A673 (cell line): ENCODE results near the gene KAZN. TPM values are rescaled to one million over a fixed set of nuclear protein-coding genes. Genes with fewer than 3 reads are reported as not detected.
A peak's percentile ranks its signal among the peaks of the same experiment; 100 is the strongest.

ENCODE experiments used
- BruUV-seq: library from RNA; stranded (reverse); fragments of 400-500 nt; replicated peaks from 2 replicates; lab custom pipeline; 2021; lab: Mats Ljungman, UMichigan
- CTCF ChIA-PET: fragments of 300-600 bp; sonication (Branson Sonifier 250); formaldehyde crosslinking; loops from one replicate; lab custom pipeline; 2022; ENCODE audit warnings: antibody characterized with exemption; lab: Charles Lee
- POLR2A ChIA-PET: fragments of 300-600 bp; sonication (Branson Sonifier 250); formaldehyde crosslinking; loops from one replicate; lab custom pipeline; 2022; ENCODE audit warnings: antibody characterized with exemption; ENCODE audit not compliant: low non-redundant PET; lab: Charles Lee
- DNase-seq: peaks from one replicate; pipeline ENCODE4 v3.0.0-alpha.2; 2015; ENCODE audit warnings: low spot score
- H3K27ac ChIP-seq: fragments of 200-600 bp; sonication (generic); 2 replicates; pipeline ENCODE4 v1.5.1; 2016; ENCODE audit warnings: mixed run types, low read depth, mild to moderate bottlenecking, mixed read lengths, antibody characterized with exemption, low read length; ENCODE audit not compliant: poor library complexity, severe bottlenecking
- H3K27me3 ChIP-seq: fragments of 200-600 bp; sonication (generic); replicated peaks from 2 replicates; pipeline ENCODE4 v1.6.1; 2017; ENCODE audit warnings: mixed run types, low read depth, mild to moderate bottlenecking, mixed read lengths, antibody characterized with exemption, low read length; ENCODE audit not compliant: insufficient read depth, poor library complexity
- H3K36me3 ChIP-seq: fragments of 200-600 bp; sonication (generic); 2 replicates; pipeline ENCODE4 v1.6.1; 2016; ENCODE audit warnings: mixed run types, mild to moderate bottlenecking, mixed read lengths, antibody characterized with exemption, low read length; ENCODE audit not compliant: insufficient read depth, poor library complexity, severe bottlenecking
- H3K4me1 ChIP-seq: fragments of 200-600 bp; sonication (generic); 2 replicates; pipeline ENCODE4 v1.6.1; 2017; ENCODE audit warnings: mixed run types, mild to moderate bottlenecking, mixed read lengths, antibody characterized with exemption, low read length; ENCODE audit not compliant: insufficient read depth, poor library complexity, severe bottlenecking
- H3K4me3 ChIP-seq: fragments of 200-600 bp; sonication (generic); 2 replicates; pipeline ENCODE4 v1.5.1; 2016; ENCODE audit warnings: low read depth, mixed run types, mild to moderate bottlenecking, mixed read lengths, low read length; ENCODE audit not compliant: poor library complexity, severe bottlenecking
- H3K9me3 ChIP-seq: fragments of 200-600 bp; sonication (generic); 2 replicates; pipeline ENCODE4 v1.6.1; 2016; ENCODE audit warnings: mixed run types, low read depth, mild to moderate bottlenecking, mixed read lengths, antibody characterized with exemption, low read length; ENCODE audit not compliant: poor library complexity, severe bottlenecking
- EZH2 ChIP-seq: fragments of 200-600 bp; sonication (generic); IDR thresholded peaks from 2 replicates; pipeline ENCODE4 v1.6.1; 2017; ENCODE audit warnings: borderline replicate concordance, low read depth, mild to moderate bottlenecking, mixed read lengths, antibody characterized with exemption, low read length; ENCODE audit not compliant: poor library complexity, severe bottlenecking
- intact Hi-C: fragments of 100-400 bp; cut with micrococcal nuclease; formaldehyde crosslinking; loops from one replicate; pipeline ENCODE4 v1.10.0; 2022; ENCODE audit not compliant: unreplicated experiment
- total RNA-seq: library from RNA; stranded (reverse); gene quantifications from 2 replicates; pipeline ENCODE4 v1.2.3, GENCODE V29; 2021
- TF ChIP-seq, protein P1 (sequence below): fragments of 300-800, 200-600 bp; sonication (generic); conservative IDR thresholded peaks from 2 replicates; pipeline ENCODE4 v1.5.1; 2017; ENCODE audit warnings: low read depth, mild to moderate bottlenecking, antibody characterized with exemption, low read length, moderate library complexity, mixed read lengths

The KAZN gene
- total RNA-seq, 1 experiment from 2014 or later, result 8.0 TPM

DNA sequence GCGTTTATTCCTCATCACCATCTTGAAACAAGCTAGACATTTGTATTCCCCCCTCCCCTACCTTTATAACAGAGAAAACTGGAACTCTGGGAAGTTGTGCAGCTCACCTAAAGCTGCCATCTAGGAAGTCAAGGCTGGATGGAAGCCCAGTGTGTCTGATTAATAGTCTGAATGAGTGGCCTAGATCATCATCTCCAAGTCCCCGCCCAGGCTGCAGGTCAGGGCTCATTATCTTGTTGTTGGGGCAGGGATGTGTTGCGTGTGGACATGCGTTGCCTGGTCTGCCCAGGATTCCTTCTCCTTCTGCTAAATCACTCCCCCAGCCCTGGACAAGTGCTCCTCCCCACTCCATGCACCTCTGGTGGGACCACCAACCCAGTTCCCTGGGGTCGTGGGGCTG is 14.7 kb upstream of the KAZN start:
- H3K4me1 ChIP-seq, result no peaks in the 10 kb centered on the region
- H3K27me3 ChIP-seq, result no peaks in the 10 kb centered on the region
- no peak for TF ChIP-seq EZH2
- TF ChIP-seq, protein P1, sequence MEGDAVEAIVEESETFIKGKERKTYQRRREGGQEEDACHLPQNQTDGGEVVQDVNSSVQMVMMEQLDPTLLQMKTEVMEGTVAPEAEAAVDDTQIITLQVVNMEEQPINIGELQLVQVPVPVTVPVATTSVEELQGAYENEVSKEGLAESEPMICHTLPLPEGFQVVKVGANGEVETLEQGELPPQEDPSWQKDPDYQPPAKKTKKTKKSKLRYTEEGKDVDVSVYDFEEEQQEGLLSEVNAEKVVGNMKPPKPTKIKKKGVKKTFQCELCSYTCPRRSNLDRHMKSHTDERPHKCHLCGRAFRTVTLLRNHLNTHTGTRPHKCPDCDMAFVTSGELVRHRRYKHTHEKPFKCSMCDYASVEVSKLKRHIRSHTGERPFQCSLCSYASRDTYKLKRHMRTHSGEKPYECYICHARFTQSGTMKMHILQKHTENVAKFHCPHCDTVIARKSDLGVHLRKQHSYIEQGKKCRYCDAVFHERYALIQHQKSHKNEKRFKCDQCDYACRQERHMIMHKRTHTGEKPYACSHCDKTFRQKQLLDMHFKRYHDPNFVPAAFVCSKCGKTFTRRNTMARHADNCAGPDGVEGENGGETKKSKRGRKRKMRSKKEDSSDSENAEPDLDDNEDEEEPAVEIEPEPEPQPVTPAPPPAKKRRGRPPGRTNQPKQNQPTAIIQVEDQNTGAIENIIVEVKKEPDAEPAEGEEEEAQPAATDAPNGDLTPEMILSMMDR, result no peak
- no peak for DNase-seq
- H3K36me3 ChIP-seq, result no peaks in the 10 kb centered on the region
- intact Hi-C loops, result no loop called here
- BruUV-seq, result no TSS peak
- H3K27ac ChIP-seq, result no peak overlapping the region
- no peaks in the 10 kb centered on the region for H3K9me3 ChIP-seq
- POLR2A ChIA-PET, result no interaction called here
- CTCF ChIA-PET, result no interaction called here
- no peak overlapping the region for H3K4me3 ChIP-seq

DNA sequence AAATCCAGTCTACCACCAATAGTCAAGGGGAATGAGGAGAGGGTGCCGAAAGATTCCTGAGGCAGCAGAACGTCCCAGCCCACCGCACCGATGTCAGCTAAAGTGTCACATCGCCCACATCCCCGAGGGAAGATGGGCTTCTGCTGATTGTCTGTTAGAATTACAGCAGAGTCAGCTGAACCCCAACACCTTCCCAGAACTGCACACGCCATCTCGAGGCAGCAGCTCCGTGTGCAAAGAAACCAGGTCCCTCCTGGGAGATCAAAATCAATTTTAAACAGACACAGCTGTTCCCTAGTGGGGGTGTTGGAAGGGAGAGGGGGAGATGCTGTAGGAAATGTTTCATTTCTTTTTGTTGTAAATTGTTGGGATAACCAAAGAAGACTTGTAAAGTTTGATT is 12.8 kb upstream of the KAZN start:
- no TSS peak for BruUV-seq
- no peak overlapping the region for H3K27ac ChIP-seq

DNA sequence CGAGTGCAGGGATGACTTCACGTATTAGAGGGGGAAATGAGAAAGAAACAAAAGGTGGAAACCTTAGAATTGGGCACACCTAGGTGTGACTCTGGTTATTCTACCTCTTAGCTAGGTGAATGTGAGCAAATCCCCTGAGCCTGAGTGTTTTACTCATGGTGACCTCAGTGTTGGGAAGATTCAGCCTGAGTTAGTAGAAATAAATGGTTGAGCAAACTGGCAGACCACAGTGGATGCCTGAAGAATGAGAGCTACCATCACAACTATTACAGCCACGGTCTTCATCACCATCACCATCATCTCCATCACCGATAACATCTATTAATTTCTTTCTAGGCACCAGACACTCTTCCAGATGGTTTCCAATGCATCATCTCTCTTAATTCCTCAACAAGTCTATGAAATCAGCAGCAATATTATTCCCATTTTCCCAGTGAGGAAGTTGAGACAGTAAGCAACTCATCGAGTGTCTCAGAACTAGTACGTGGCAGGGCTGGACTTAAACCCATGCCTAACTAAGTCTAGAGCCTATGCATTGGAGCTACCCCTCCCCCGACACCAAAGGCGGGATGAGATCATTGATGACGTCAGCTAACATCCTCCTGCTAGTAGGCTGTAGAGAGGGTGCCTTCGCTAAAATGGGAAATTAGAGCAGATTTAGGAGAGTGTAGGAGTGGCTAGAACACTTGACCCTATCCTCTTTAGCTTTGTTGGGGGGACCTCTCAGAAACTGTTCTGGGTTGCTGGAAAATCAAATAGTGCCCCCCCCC is 7.9 kb upstream of the KAZN start:
- no TSS peak for BruUV-seq
- CTCF ChIA-PET, result no interaction called here
- intact Hi-C loops, result no loop called here
- no peak overlapping the region for H3K4me3 ChIP-seq
- no peaks in the 10 kb centered on the region for H3K27me3 ChIP-seq
- POLR2A ChIA-PET, result no interaction called here
- no peak overlapping the region for H3K27ac ChIP-seq
- no peaks in the 10 kb centered on the region for H3K4me1 ChIP-seq
- H3K36me3 ChIP-seq, result no peaks in the 10 kb centered on the region
- DNase-seq, result peak; percentile 29
- no peak for TF ChIP-seq EZH2
- TF ChIP-seq, protein P1, result no peak
- no peaks in the 10 kb centered on the region for H3K9me3 ChIP-seq

More for the DNA sequence above, 12.8 kb upstream of the KAZN start:
- ChIA-PET POLR2A (no interaction called here), CTCF (no interaction called here)
- Histone ChIP-seq H3K27me3 (no peaks in the 10 kb centered on the region), H3K4me3 (no peak overlapping the region), H3K4me1 (no peaks in the 10 kb centered on the region), H3K36me3 (no peaks in the 10 kb centered on the region), H3K9me3 (no peaks in the 10 kb centered on the region)
- DNase-seq, result no peak
- TF ChIP-seq EZH2, result no peak
- TF ChIP-seq, protein P1, result no peak
- intact Hi-C loops, result no loop called here
